GM19351 (cell line): ENCODE measurements around the gene PRAMEF25.
"Not testable (repeated sequence)": the region's sequence is repeated elsewhere in the genome, so short reads cannot be mapped to it uniquely, and the experiment has no call there.

Source experiments
- ATAC-seq: cut with Tn5 transposase; IDR thresholded peaks from one replicate; pipeline ENCODE4 v1.9.1; 2021; ENCODE audit warnings: mild to moderate bottlenecking, moderate library complexity; ENCODE audit not compliant: unreplicated experiment

PRAMEF25 gene

GRCh38 chr1:13070474-13070873 lies at the start of gene PRAMEF25:
Gene PRAMEF25, plus strand, starts transcription at chr1:13070774. Its CDS starts 2,920 bp downstream, at chr1:13073694.
- not testable (repeated sequence) for ATAC-seq

- not testable (repeated sequence) for ATAC-seq
Measured at GRCh38 chr1:13056475-13056874, 14.1 kb upstream of the PRAMEF25 start, which contains the start of gene PRAMEF27. Gene PRAMEF27, minus strand, starts transcription at chr1:13056575. Its CDS starts 2,916 bp downstream, at chr1:13053659.

- not testable (repeated sequence) for ATAC-seq
Measured at GRCh38 chr1:13116754-13117153, 46.2 kb downstream of the PRAMEF25 start, which contains the start of gene HNRNPCL2. Gene HNRNPCL2, minus strand, starts transcription at chr1:13116854. Its CDS starts 454 bp downstream, at chr1:13116400.
